ENCODE results near the gene STX1B. TPM values are rescaled to one million over a fixed set of nuclear protein-coding genes. Genes with fewer than 3 reads are reported as not detected.
A peak's percentile ranks its signal among the peaks of the same experiment; 100 is the strongest.

Gene STX1B
- total RNA-seq, 4 donors from 2014 or later = 0.41 to 1.3 TPM; not detected in 2

DNA sequence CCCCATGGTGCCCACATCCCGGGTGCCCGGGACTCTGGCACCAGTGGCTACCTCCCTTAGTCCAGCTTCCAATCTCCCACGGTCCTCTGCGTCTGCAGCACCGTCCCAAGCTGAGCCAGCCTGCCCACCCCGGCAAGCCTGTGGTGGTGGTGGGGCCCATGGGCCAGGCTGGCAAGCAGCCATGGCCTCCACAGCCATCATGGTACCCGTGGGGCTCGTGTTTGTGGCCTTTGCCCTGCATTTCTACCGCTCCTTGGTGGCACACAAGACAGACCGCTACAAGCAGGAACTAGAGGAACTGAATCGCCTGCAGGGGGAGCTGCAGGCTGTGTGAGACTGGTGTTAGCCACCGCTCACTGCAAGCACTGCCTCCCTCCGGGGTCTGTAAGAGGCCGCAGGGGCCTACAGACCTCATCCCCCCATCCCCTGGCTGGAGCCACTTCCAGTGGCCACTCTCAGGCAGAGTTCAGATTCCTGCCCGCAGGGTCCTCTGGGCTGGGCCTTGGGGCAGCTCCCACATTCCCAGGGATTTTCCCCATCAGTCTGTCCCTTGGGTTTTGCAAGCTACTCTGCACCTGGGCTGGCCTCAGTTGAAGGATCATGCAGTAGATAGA is 56.8 kb downstream of the STX1B start:
- WGBS, 2 donors (ENCODE audit: low coverage in 1 of 2) = 32% methylated on average over 12 of the region's 15 CpGs; no CpG with 5 or more reads in 1 of the 2 donors
- peaks cover 18 to 39% (median 27%) of the 10 kb centered on the region in 4 donors for H3K4me1 ChIP-seq
- peak; percentile 73 for DNase-seq

DNA sequence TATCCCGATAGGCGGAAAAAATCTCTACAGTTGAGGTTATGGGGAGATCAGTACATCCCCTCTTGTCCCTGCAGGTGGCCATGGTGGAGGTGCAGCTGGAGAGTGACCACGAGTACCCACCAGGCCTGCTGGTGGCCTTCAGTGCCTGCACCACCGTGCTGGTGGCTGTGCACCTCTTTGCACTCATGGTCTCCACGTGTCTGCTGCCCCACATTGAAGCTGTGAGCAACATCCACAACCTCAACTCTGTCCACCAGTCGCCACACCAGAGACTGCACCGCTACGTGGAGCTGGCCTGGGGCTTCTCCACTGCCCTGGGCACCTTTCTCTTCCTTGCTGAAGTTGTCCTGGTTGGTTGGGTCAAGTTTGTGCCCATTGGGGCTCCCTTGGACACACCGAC is 57.3 kb downstream of the STX1B start:
- in situ Hi-C loops (cut with MboI; ENCODE audit: low pct_ligation_motif_present in 1 of 4, low pct_unique_long_range_greater_than_20kb in 1 of 4, low sequenced_read_pairs in 3 of 4) = loop anchor here in 1 of 4 donors (25.0 kb wide), 1 partner anchor 759 kb away; a partner anchor contains a TSS
- H3K36me3 ChIP-seq = no peaks in the 10 kb centered on the region
- H3K9me3 ChIP-seq = no peaks in the 10 kb centered on the region
- no peak overlapping the region for H3K4me3 ChIP-seq
- H3K27me3 ChIP-seq = no peaks in the 10 kb centered on the region
- 78% methylated on average over 9 of the region's 9 CpGs; no CpG with 5 or more reads in 1 of the 2 donors for WGBS, 2 donors (ENCODE audit: low coverage in 1 of 2)
- no peak for DNase-seq
- H3K4me1 ChIP-seq = peaks cover 16 to 40% (median 27%) of the 10 kb centered on the region in 4 donors
- H3K27ac ChIP-seq = peak overlapping the region in 1 of 4 donors; percentile 97
- no peak for TF ChIP-seq POLR2AphosphoS5 (IDR thresholded peaks at IDR 0.05)
- TF ChIP-seq, protein P1, sequence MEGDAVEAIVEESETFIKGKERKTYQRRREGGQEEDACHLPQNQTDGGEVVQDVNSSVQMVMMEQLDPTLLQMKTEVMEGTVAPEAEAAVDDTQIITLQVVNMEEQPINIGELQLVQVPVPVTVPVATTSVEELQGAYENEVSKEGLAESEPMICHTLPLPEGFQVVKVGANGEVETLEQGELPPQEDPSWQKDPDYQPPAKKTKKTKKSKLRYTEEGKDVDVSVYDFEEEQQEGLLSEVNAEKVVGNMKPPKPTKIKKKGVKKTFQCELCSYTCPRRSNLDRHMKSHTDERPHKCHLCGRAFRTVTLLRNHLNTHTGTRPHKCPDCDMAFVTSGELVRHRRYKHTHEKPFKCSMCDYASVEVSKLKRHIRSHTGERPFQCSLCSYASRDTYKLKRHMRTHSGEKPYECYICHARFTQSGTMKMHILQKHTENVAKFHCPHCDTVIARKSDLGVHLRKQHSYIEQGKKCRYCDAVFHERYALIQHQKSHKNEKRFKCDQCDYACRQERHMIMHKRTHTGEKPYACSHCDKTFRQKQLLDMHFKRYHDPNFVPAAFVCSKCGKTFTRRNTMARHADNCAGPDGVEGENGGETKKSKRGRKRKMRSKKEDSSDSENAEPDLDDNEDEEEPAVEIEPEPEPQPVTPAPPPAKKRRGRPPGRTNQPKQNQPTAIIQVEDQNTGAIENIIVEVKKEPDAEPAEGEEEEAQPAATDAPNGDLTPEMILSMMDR (IDR thresholded peaks at IDR 0.05) = no peak
- no peak for TF ChIP-seq POLR2A (IDR thresholded peaks at IDR 0.05)
- TF ChIP-seq EP300 (IDR thresholded peaks at IDR 0.05; ENCODE audit: low read depth) = no peak
- intact Hi-C loops (cut with DNase I; ENCODE audit: low total_unique reads) = no loop called here

More for the DNA sequence above, 56.8 kb downstream of the STX1B start:
- H3K36me3 ChIP-seq = no peaks in the 10 kb centered on the region
- TF ChIP-seq POLR2A (IDR thresholded peaks at IDR 0.05) (no peak), EP300 (IDR thresholded peaks at IDR 0.05; ENCODE audit: low read depth) (no peak), POLR2AphosphoS5 (IDR thresholded peaks at IDR 0.05) (no peak)
- TF ChIP-seq, protein P1 (IDR thresholded peaks at IDR 0.05) = peak; percentile 62 to 68 (median 64)
- H3K4me3 ChIP-seq = no peak overlapping the region
- H3K27ac ChIP-seq = peak overlapping the region in 2 of 4 donors; percentile 15 to 36
- in situ Hi-C loops (cut with MboI; ENCODE audit: low pct_ligation_motif_present in 1 of 4, low pct_unique_long_range_greater_than_20kb in 1 of 4, low sequenced_read_pairs in 3 of 4) = loop anchor here in 1 of 4 donors (25.0 kb wide), 1 partner anchor 759 kb away; a partner anchor contains a TSS
- intact Hi-C loops (cut with DNase I; ENCODE audit: low total_unique reads) = no loop called here
- no peaks in the 10 kb centered on the region for H3K27me3 ChIP-seq
- no peaks in the 10 kb centered on the region for H3K9me3 ChIP-seq

- 35 to 54% methylated on average over 2 to 3 of the region's 3 CpGs for WGBS, 2 donors (ENCODE audit: low coverage in 1 of 2)
- in situ Hi-C loops (cut with MboI; ENCODE audit: low pct_ligation_motif_present in 1 of 4, low pct_unique_long_range_greater_than_20kb in 1 of 4, low sequenced_read_pairs in 3 of 4) = loop anchor here in 1 of 4 donors (25.0 kb wide), 1 partner anchor 761 kb away; a partner anchor contains a TSS
These were observed 58.7 kb downstream of the STX1B start for GRCh38 chr16:30951750-30952149.

GRCh38 chr16:30951193-30951592 is 59.2 kb downstream of the STX1B start:
- intact Hi-C loops (cut with DNase I; ENCODE audit: low total_unique reads) (loop anchor here (1.0 kb wide), 1 partner anchor 45 kb away; no protein-coding TSS in a partner anchor), in situ Hi-C loops (cut with MboI; ENCODE audit: low pct_ligation_motif_present in 1 of 4, low pct_unique_long_range_greater_than_20kb in 1 of 4, low sequenced_read_pairs in 3 of 4) (loop anchor here in 1 of 4 donors (25.0 kb wide), 1 partner anchor 761 kb away; a partner anchor contains a TSS)
- TF ChIP-seq, protein P1 (IDR thresholded peaks at IDR 0.05) = no peak
- TF ChIP-seq POLR2A (IDR thresholded peaks at IDR 0.05) (no peak), EP300 (IDR thresholded peaks at IDR 0.05; ENCODE audit: low read depth) (no peak), POLR2AphosphoS5 (IDR thresholded peaks at IDR 0.05) (no peak)
- DNase-seq = no peak
- H3K27me3 ChIP-seq = no peaks in the 10 kb centered on the region
- 74% methylated on average over 1 of the region's 1 CpG; no CpG with 5 or more reads in 1 of the 2 donors for WGBS, 2 donors (ENCODE audit: low coverage in 1 of 2)
- H3K36me3 ChIP-seq = no peaks in the 10 kb centered on the region
- H3K27ac ChIP-seq = peak overlapping the region; percentile 91 to 97 (median 94)
- no peak overlapping the region for H3K4me3 ChIP-seq
- peaks cover 12 to 36% (median 23%) of the 10 kb centered on the region in 4 donors for H3K4me1 ChIP-seq
- H3K9me3 ChIP-seq = no peaks in the 10 kb centered on the region

More at GRCh38 chr16:30951750-30952149, 58.7 kb downstream of the STX1B start:
- Histone ChIP-seq H3K9me3 (no peaks in the 10 kb centered on the region), H3K4me1 (peaks cover 14 to 39% (median 25%) of the 10 kb centered on the region in 4 donors), H3K4me3 (no peak overlapping the region), H3K27me3 (no peaks in the 10 kb centered on the region), H3K36me3 (no peaks in the 10 kb centered on the region), H3K27ac (peak overlapping the region; percentile 91 to 97 (median 94))
- TF ChIP-seq POLR2AphosphoS5 (IDR thresholded peaks at IDR 0.05) (peak in 1 of 3 donors; percentile 34), POLR2A (IDR thresholded peaks at IDR 0.05) (no peak)
- TF ChIP-seq, protein P1 (IDR thresholded peaks at IDR 0.05) = no peak
- DNase-seq = peak; percentile 54
- intact Hi-C loops (cut with DNase I; ENCODE audit: low total_unique reads) = loop anchor here (1.0 kb wide), 1 partner anchor 45 kb away; no protein-coding TSS in a partner anchor
